SU-DHL-6 (cell line): ENCODE data around the gene ZNF592.

Experiments
- H2AFZ ChIP-seq: fragments of 200-600 bp; sonication (generic); 2 replicates; pipeline ENCODE4 v1.6.1; 2014; ENCODE audit warnings: low read depth, mild to moderate bottlenecking, moderate library complexity, mixed read lengths, antibody characterized with exemption, low read length; ENCODE audit not compliant: severe bottlenecking
- H3F3A ChIP-seq: fragments of 200-600 bp; shearing (Covaris generic); 2 replicates; pipeline ENCODE4 v1.6.0; 2016; ENCODE audit warnings: antibody characterized with exemption, mild to moderate bottlenecking; ENCODE audit not compliant: insufficient read depth
- H3K27ac ChIP-seq: fragments of 200-600 bp; sonication (generic); 2 replicates; pipeline ENCODE4 v1.5.1; 2016; ENCODE audit warnings: low read depth, mild to moderate bottlenecking, low read length, moderate library complexity, mixed read lengths
- H3K27me3 ChIP-seq: fragments of 200-600 bp; sonication (generic), shearing (Covaris generic); 2 replicates; pipeline ENCODE4 v1.6.0; 2014; ENCODE audit warnings: mild to moderate bottlenecking, low read length
- H3K36me3 ChIP-seq: fragments of 200-600 bp; sonication (generic); 2 replicates; pipeline ENCODE4 v1.6.1; 2014; ENCODE audit warnings: mild to moderate bottlenecking, low read length, mixed read lengths
- H3K4me2 ChIP-seq: fragments of 300-600, 200-600 bp; shearing (Covaris generic), sonication (generic); 2 replicates; pipeline ENCODE4 v1.6.0; 2014; ENCODE audit warnings: low read length, low read depth, mild to moderate bottlenecking; ENCODE audit not compliant: poor library complexity, severe bottlenecking
- H3K4me3 ChIP-seq: fragments of 200-600 bp; sonication (generic); 2 replicates; pipeline ENCODE4 v1.5.1; 2014; ENCODE audit warnings: antibody characterized with exemption, low read length, mild to moderate bottlenecking, mixed read lengths; ENCODE audit not compliant: insufficient read depth, poor library complexity, severe bottlenecking
- H3K79me2 ChIP-seq: fragments of 200-600 bp; sonication (generic); 2 replicates; pipeline ENCODE4 v1.6.1; 2014; ENCODE audit warnings: mild to moderate bottlenecking, low read length, moderate library complexity; ENCODE audit not compliant: insufficient read depth
- H3K9ac ChIP-seq: fragments of 200-600 bp; sonication (generic); 2 replicates; pipeline ENCODE4 v1.7.0; 2014; ENCODE audit warnings: mild to moderate bottlenecking, low read length
- H3K9me2 ChIP-seq: fragments of 200-600 bp; sonication (generic); replicated peaks from 2 replicates; pipeline ENCODE4 v1.6.1; 2014; ENCODE audit warnings: low read length; ENCODE audit not compliant: insufficient read depth
- H3K9me3 ChIP-seq: fragments of 200-600 bp; sonication (generic); 2 replicates; pipeline ENCODE4 v1.6.1; 2014; ENCODE audit warnings: low read length, mixed read lengths; ENCODE audit not compliant: insufficient read depth
- H4K20me1 ChIP-seq: fragments of 200-600 bp; sonication (generic); 2 replicates; pipeline ENCODE4 v1.6.1; 2014; ENCODE audit warnings: low read depth, mild to moderate bottlenecking, antibody characterized with exemption, low read length, moderate library complexity, mixed read lengths
- CTCF ChIP-seq: fragments of 200-600 bp; sonication (generic); IDR thresholded peaks from one replicate; pipeline ENCODE4 v1.5.1; 2017; ENCODE audit warnings: antibody characterized with exemption, mild to moderate bottlenecking, low read length, moderate library complexity; ENCODE audit not compliant: insufficient read depth, poor library complexity, severe bottlenecking
- EZH2phosphoT487 ChIP-seq: fragments of 200-600 bp; sonication (generic), shearing (Covaris generic); conservative IDR thresholded peaks from 2 replicates; pipeline ENCODE4 v1.6.1; 2018; ENCODE audit warnings: mild to moderate bottlenecking, antibody characterized with exemption, low read length, moderate library complexity, mixed read lengths

Gene ZNF592

GRCh38 chr15:84760219-84760618 lies 11.8 kb downstream of the ZNF592 start:
- Histone ChIP-seq H3K36me3 (no peaks in the 10 kb centered on the region), H3K27me3 (no peaks in the 10 kb centered on the region), H4K20me1 (peaks cover 21% of the 10 kb centered on the region; the same call in 1 of the 2 replicates), H3K4me2 (no peak overlapping the region), H3K9me2 (no peaks in the 10 kb centered on the region), H3K79me2 (peaks cover 99% of the 10 kb centered on the region), H3K9me3 (no peaks in the 10 kb centered on the region), H3K27ac (no peak overlapping the region), H3F3A (no peaks in the 10 kb centered on the region), H3K9ac (no peak overlapping the region), H2AFZ (no peak overlapping the region), H3K4me3 (no peak overlapping the region)
- TF ChIP-seq EZH2phosphoT487 (no peak), CTCF (no peak)

- H3K79me2 ChIP-seq, result peaks cover 98% of the 10 kb centered on the region
- no peak overlapping the region for H3K4me2 ChIP-seq
- no peaks in the 10 kb centered on the region for H3K27me3 ChIP-seq
- peaks cover 21% of the 10 kb centered on the region; the same call in 1 of the 2 replicates for H4K20me1 ChIP-seq
- no peaks in the 10 kb centered on the region for H3K36me3 ChIP-seq
- no peaks in the 10 kb centered on the region for H3K9me3 ChIP-seq
- TF ChIP-seq EZH2phosphoT487 (no peak), CTCF (no peak)
- H3F3A ChIP-seq, result no peaks in the 10 kb centered on the region
- no peak overlapping the region for H3K4me3 ChIP-seq
- no peaks in the 10 kb centered on the region for H3K9me2 ChIP-seq
- H2AFZ ChIP-seq, result no peak overlapping the region
- H3K27ac ChIP-seq, result no peak overlapping the region
- no peak overlapping the region for H3K9ac ChIP-seq
These were observed 13.3 kb downstream of the ZNF592 start for GRCh38 chr15:84761607-84762131.

GRCh38 chr15:84762840-84763572 lies 14.6 kb downstream of the ZNF592 start:
- H3K36me3 ChIP-seq, result no peaks in the 10 kb centered on the region
- H2AFZ ChIP-seq, result no peak overlapping the region
- no peaks in the 10 kb centered on the region for H3K9me3 ChIP-seq
- TF ChIP-seq CTCF, result no peak
- no peak for TF ChIP-seq EZH2phosphoT487
- H3K9ac ChIP-seq, result no peak overlapping the region
- H3K9me2 ChIP-seq, result no peaks in the 10 kb centered on the region
- no peak overlapping the region for H3K27ac ChIP-seq
- no peak overlapping the region for H3K4me2 ChIP-seq
- no peaks in the 10 kb centered on the region for H3F3A ChIP-seq
- peaks cover 92% of the 10 kb centered on the region for H3K79me2 ChIP-seq
- no peaks in the 10 kb centered on the region for H3K27me3 ChIP-seq
- H3K4me3 ChIP-seq, result no peak overlapping the region
- H4K20me1 ChIP-seq, result peaks cover 21% of the 10 kb centered on the region; the same call in 1 of the 2 replicates
